H1 (cell line): ENCODE data around the gene ABCC11. TPM values are rescaled to one million over a fixed set of nuclear protein-coding genes. Genes with fewer than 3 reads are reported as not detected.

ENCODE experiments used
- BRCA1 ChIP-seq: IDR thresholded peaks from 2 replicates; pipeline ENCODE4 v1.6.1; 2012; ENCODE audit warnings: low read depth, low read length, improper control_type of control experiment
- CBX8 ChIP-seq: fragments of 300-800, 300-1000 bp; sonication (generic); IDR thresholded peaks from 2 replicates; pipeline ENCODE4 v1.7.1; 2016; ENCODE audit warnings: low read depth, low read length, borderline replicate concordance
- GABPA ChIP-seq: IDR thresholded peaks from 2 replicates; pipeline ENCODE4 v1.6.1; 2011; ENCODE audit warnings: mild to moderate bottlenecking, low read length, moderate library complexity, borderline replicate concordance; ENCODE audit not compliant: insufficient read depth
- SP4 ChIP-seq: IDR thresholded peaks from 2 replicates; pipeline ENCODE4 v1.6.1; 2012; ENCODE audit warnings: low read length, inconsistent platforms
- polyA plus RNA-seq, 7 experiments: library from polyadenylated mRNA; depleted of rRNA in 3 of 7; stranded (reverse) in 5 of 7; unstranded in 2 of 7; fragments of >200 nt in 5 of 7; fragments of 200-250 nt in 2 of 7; gene quantifications; 1 replicate in 5 of 7; 2 replicates in 1 of 7; 4 replicates in 1 of 7; pipeline versions ENCODE4 v1.2.1 to v1.2.3, GENCODE V29; 2011 to 2013; ENCODE audit warnings: missing spikeins in 2 of 7, mixed read lengths in 2 of 7
- total RNA-seq: library from RNA; stranded (reverse); fragmentation: NEBNext Ultra II Directional; extraction: Animal tissue kit (Norgen Biotek cat#: 25700); gene quantifications from 2 replicates; pipeline ENCODE4 v1.2.1, GENCODE V29; 2021
- TF ChIP-seq, protein P1 (sequence below), 3 experiments: IDR thresholded peaks; 1 replicate in 2 of 3; 2 replicates in 1 of 3; pipeline versions ENCODE4 v1.5.1 to v1.6.1; 2011; ENCODE audit warnings: low read length in 3 of 3, mild to moderate bottlenecking in 3 of 3, inconsistent platforms in 2 of 3, low read depth in 1 of 3, moderate library complexity in 1 of 3; ENCODE audit not compliant: insufficient read depth in 1 of 3; ENCODE audit errors: control extremely low read depth in 1 of 3

Gene ABCC11
- total and polyA plus RNA-seq, 2 of the 8 experiments (the other 6 are each of a cell fraction or from before 2014, with no cell fraction given), result 0.06 TPM; not detected in 1

DNA sequence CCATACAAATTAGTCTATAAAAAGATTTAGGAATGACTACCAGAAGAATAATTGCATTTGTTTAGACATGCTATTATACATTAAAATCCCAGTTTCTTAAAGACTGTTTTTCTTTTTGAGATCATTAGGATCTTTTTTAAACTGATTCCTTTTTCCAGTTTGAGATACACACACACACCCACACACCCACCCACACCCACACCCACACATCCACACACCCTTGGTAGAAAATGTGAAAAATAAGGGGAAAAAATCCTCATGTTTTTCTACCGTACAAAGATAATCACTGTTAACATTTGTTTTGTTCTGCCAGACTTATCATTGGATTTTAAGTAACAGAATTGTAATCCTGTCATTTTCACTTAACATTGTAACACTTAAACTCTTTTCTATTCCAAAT, 27.1 kb upstream of the ABCC11 start (continued):
- TF ChIP-seq, protein P1, sequence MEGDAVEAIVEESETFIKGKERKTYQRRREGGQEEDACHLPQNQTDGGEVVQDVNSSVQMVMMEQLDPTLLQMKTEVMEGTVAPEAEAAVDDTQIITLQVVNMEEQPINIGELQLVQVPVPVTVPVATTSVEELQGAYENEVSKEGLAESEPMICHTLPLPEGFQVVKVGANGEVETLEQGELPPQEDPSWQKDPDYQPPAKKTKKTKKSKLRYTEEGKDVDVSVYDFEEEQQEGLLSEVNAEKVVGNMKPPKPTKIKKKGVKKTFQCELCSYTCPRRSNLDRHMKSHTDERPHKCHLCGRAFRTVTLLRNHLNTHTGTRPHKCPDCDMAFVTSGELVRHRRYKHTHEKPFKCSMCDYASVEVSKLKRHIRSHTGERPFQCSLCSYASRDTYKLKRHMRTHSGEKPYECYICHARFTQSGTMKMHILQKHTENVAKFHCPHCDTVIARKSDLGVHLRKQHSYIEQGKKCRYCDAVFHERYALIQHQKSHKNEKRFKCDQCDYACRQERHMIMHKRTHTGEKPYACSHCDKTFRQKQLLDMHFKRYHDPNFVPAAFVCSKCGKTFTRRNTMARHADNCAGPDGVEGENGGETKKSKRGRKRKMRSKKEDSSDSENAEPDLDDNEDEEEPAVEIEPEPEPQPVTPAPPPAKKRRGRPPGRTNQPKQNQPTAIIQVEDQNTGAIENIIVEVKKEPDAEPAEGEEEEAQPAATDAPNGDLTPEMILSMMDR (IDR thresholded peaks at IDR 0.05; ENCODE audit: control extremely low read depth in 1 of 3, insufficient read depth in 1 of 3, low read depth in 1 of 3, low read length in 3 of 3), result no peak
- TF ChIP-seq GABPA, result no peak
- TF ChIP-seq CBX8, result no peak
- TF ChIP-seq SP4, result no peak
- TF ChIP-seq BRCA1, result no peak
